HG03196 (cell line): ENCODE data around the gene KCTD15.

Source experiments
- ATAC-seq: cut with Tn5 transposase; IDR thresholded peaks from one replicate; pipeline ENCODE4 v1.9.1; 2021; ENCODE audit not compliant: unreplicated experiment

Gene KCTD15

DNA sequence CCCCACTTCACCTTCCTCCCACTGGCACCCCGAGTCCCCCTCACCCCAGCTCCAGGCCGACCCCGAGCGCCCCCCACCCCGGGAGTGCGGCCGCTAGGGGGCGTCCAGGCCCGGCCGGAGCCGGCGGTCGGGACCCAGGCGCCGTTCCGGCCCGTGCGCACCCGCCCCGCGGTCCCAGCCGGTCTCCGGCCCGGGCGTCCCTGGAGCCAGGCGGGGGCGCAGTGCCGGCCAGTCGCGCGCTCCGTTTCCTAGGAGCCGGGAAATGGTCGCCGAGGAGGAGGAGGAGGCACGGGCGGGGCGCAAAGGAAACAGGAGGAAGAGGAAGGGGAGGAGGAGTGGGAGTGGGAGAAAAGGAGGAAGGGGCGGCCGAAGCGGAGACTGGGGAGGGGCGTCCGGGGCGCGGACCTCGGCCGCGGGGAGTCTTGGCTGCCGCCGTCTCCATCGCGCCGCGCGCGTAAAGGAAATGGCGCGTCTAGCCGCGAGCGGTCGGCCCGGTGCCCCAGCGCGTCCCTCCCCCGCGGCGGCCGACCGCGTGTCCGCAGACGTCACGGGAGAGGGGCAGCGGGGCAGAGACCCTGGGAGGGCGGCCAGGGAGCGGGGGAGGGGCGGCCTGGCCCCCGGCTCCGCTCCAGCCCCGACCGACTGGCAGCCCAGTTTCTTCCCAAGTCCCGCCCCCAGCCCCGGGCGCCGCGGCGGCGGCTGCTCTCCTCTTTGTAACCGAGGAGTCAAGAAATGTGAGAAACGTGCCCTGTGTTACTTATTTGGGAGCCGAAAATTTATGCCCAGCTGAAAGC is 1.1 kb upstream of the KCTD15 start:
- ATAC-seq: no peak

DNA sequence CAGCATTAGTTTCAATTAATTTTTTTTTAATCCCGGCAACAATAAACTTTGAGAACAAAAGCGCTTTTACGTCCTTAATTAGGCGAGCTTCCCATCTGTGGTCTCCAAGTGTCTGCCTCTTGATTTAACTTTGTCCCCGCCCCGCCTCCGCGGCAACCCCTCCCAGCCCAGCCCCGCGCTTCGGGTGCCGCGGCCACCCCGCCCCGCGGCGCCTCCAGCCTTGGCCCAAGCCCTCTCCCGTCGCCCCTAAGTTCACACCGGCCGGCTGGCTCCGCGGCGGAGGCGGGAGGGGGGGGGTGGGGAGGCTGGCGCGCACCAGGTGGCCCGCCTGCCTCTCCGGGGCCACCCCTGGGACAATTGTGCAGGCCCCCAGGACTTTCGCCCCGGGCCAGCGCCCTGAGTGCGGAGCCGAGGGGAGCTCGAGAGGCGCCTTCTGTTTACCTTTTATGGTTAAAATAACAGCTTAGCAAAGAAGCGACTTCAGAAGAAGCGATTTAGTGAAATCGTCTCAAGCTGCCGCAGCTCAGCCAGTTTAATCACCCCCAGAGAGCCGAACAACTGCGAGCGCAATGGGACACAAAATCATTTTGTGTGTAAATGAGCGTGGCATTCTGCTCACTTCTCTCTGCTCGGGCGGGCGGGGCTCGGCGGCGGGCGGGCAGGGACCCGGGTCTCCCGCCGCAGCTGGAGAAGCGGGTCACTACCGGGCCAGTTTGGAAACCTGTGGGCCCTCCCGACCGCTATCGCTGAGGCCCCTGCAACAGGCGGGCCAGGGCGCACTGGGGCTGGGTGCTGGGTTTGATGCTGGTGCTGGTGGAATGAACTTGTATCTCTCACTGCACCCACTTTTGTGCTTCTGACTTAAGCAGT is 1.4 kb downstream of the KCTD15 start:
- ATAC-seq: no peak

DNA sequence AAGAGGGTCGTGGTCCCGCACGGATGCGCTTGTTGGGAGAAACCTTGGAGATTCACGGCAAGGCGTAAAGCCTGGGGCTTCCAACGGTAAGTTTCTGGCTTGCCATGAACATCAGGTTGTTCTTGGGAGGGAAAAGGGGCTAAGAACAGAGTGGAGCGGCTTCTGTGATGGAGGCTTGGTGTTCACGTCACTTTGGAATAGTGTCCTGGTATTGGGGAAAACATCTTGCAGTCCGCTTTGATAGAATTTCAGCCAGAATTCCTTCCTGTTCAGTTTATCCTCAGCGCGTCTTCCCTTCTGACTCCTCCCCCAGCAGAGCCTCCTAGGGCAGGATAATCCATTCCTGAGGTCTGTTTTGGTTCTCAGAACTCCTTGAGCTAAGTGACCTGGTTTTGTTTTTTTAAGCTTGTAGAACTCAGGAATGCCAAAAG is 2.0 kb downstream of the KCTD15 start:
- ATAC-seq: no peak

DNA sequence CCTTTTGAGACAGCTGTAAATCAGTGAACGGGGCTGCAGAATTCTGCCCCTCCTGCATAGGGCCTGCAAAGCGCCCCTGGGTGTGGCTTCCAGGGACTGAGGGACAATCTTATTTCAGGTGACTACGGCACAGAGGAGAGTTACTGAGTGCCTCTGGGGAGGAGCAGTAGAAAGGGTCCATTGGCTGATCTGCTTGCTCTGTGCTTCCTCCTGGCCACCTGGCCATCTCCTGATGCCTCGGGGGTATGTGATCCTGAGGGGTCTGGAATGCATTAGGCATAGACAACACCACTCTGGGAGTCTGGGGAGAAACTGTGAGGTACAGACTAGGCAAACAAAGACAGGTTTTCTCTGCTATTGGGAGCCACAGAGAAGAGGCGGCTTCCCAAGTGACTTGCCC is 2.8 kb downstream of the KCTD15 start:
- no peak for ATAC-seq

DNA sequence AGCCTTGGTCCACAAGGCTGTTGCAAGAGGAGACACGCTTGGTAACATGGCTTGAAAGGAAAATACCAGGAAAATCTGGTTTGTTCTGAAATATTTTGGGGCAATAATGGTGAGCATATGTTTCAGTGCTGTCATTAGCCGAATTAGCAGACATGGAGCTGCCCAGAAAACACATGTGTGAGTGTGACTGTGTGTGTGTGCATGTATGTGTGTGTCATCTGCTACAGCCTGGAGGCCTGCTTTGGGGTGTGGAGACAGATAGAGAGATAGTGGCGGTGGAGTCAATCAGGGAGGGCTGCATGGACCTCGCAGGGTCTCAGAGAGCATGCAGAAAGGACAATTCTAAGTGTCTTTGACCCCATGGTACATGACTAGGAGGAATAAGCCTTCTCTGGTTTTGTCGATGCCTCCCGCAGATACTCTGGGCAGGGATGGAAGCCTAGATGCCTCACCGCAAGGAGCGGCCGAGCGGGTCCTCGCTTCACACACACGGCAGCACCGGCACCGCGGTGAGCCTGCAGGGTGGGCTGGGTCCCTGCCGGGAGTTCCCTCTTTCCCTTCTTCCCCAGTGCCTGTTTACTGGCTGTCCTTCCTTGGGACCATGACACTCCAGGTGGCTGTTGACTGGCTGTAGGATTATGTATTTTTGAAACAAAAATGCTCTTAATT is 3.5 kb downstream of the KCTD15 start:
- no peak for ATAC-seq

DNA sequence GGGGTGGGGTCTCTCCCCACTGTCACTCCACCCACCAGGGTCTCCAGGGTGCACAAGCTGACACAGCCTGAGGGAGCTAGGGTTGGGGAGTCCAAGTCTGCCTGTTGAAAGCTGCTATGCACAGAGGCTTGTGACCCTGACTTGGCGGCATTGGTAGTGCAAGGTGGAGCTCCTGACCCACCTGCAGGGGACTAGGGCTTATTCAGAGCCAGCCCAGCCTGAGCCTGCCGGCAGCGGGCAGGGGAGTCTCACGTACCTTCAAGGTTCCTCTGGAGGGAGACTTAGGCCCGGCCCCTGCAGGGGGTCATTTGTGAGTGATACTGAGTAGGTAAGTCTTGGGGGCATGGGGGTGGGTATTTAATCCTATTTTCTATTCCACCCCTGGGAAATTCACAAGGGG is 4.7 kb downstream of the KCTD15 start:
- ATAC-seq: no peak

DNA sequence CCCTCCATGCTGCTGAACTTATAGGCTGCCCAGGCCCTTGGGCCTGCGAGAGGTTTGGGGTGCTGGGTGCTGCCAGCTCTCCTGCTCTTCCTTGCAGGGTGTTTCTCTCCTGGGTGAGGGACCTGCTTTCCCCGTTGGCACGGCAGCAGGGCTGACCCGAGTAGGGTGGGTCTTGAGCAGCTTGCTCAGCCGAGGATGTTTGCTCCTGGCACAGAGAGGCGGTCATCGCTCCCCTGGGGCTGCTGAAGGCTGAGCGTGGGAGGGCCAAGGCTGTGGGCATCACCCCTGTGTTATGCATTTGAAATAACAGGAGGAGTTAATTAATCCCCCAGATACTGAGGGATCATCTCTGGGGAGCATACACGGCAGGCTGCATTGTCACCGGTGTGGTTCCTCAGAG is 5.3 kb downstream of the KCTD15 start:
- no peak for ATAC-seq

DNA sequence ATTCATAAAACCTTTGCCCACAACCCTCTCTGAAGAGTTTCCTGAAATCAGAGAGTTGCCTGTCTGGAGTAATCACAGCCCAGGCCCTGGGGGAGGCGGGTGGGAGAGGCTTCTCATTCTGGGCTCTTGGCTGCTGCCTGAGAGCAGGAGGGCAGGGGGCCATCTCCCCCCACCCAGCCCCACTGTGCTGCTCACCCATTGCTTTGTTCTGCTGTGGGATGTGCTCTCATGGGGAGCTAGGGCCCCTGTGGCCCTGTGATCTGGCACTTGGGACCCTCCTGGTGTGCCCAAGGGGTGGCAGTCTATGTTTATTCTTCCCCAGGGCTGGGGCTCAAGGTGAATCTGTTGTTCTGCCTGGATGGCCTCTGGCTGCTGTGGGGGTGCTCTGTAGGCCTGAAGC is 6.1 kb downstream of the KCTD15 start:
- no peak for ATAC-seq

DNA sequence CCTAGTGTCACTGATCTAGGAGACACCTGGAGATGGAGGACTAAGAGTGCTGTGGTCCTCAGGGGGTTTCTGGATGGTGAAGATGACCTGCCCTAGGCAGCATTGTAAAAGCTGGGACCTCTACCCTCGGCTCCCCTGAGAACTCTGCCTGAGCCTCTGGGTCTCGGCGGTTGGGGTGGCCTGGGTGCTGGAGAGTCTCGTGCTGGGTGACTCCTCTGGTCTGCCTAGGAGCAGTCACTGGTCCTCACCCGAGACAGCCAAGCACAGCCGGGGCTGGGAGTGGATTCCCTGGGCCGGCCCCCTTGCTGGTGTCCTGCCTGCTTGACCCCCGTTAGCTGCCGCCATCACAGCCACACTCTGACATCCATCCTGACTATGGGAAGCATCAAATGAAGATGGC is 6.7 kb downstream of the KCTD15 start:
- no peak for ATAC-seq

DNA sequence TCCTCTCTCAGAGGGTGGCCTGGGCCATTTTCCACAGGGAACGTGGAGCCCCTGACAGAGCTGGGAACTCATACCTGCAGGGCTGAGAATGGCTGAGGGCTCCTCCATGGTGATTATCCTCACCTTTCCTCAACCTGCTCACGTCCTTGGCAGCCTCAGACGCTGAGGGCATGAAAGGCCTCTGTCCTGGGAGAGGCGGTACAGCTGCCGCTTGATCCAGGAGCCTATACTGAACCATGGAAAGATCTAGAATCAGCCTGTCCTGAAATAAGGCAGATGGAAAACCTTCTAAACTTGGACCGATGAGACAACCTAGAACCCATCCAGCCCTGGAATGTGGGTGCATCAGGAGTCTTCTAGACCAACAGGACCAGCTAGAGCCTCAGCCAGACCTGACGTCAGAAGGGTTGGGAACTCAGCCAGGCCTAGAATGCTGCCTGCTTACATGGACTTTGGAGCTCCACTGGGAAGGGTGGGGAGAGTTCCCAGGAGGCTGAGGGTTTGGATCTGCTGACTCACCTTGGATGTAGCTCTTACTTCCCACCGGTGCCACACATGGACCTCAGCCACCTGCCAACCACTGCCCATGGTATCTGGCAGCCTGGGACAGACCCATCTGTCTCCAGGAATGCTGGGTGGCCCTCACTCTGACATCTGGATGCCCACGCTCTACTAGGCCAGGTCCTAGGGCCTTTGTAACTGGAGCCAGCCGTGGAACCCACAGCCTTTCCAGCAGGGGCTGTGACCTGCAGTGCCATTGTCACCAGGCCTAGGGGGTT is 7.5 kb downstream of the KCTD15 start:
- ATAC-seq: no peak

DNA sequence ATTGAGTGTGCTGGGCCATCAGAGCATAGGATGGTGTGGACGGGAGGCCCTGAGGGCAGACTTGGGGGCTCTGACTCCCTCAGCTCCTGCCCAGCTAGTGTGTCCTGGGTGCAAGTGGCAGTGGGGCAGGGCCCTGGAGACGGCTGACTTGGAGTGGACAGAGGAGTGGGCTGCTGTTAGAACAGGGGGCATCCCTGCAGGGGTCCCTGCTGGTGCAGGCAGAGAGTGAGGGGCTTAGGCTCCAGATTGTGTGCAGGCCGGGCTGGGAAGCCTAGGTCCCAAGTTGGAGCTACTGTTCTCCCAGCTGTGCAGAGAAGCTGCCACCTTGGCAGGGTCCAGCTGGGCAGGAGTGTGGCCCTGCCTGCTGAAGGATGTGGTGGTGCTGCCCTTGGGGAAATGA is 8.6 kb downstream of the KCTD15 start:
- ATAC-seq: no peak

DNA sequence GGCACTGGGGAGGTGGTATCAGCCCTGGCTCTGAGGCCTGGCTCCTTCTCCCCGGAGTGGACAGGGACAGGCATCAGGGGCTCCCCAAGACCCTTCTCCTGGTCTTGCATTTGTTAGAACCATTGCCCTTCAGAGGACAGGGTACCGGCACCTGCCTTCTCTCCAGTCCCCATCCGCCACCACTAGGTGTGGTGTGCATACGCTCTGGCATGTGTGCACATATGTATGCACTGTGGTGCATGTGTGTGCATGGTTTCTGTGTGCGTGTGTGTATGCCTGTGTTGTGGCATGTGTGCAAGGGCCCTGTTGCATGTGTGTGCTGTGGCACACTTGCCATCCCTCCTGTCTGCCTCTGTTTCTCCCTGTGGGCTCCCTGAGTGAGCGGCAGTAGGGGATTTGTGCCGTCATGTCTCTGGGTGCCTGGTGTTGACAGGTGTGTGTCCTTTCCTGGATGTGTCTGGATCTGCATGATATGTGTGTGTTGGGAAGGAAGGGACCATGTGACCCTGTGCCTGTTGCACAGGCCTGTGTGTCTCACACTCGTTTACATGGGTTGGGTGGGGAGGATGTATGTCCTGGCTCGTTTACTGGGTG is 9.3 kb downstream of the KCTD15 start:
- no peak for ATAC-seq

DNA sequence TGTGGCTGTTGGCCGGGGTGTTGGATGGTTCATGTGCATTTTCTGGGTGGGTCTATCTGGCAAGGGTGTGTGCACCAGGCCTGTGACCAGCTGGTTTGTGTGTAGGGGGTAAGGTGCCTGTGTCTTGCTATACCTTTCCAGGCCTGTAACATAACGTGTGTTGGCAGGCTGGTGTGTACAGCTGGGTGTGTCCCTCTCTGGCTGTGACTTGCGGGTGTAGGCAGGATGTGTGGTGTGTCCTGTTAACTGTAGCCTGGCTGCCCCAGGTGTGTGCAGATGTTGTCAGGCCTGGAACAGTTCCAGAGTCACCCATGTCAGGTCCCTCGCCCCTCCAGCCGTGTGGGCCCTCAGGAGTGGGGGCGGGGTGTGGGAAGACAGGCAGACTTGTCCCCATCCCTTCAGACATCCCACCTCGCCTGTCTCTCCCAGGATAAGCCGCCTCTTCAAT is 9.8 kb downstream of the KCTD15 start:
- ATAC-seq: no peak

DNA sequence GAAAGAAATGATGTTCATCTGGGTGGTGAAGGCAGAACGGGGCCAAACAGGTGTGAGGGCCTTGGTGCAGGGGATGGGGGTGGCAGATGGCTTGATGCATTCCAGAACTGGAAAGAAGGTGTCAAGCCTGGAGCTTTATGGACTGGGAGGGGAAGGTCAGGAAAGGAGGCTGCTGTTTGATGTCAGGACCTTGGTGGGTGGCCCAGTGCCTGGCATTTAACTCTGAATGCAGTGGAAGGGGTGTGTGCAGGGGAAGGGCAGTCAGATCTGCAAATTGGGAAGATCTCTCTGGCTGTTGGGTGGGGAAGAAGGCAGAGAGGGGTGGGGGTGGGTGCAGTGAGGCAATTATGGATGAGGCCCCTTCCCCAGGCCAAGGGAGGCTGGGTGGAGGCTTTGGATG is 11.7 kb downstream of the KCTD15 start:
- no peak for ATAC-seq

DNA sequence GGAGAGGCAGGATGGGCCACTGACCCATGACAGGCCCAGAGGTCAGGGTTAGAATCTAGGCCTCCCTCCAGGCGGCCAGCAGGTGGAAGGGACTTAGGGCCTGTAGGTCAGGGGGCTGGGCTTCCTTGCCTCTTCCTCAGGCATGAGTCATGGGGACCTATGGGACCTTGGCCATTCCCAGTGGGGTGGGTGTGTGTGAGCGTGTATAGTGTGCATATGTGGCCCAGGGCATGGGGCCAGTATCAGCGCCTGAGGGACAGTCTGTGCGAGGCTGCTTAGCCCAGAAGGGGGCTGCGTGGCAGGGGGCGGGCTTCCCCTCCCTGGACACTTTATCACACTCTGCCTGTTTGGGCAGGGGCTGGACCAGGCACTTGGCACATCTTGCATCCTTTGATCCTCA is 13.3 kb downstream of the KCTD15 start:
- ATAC-seq: no peak

DNA sequence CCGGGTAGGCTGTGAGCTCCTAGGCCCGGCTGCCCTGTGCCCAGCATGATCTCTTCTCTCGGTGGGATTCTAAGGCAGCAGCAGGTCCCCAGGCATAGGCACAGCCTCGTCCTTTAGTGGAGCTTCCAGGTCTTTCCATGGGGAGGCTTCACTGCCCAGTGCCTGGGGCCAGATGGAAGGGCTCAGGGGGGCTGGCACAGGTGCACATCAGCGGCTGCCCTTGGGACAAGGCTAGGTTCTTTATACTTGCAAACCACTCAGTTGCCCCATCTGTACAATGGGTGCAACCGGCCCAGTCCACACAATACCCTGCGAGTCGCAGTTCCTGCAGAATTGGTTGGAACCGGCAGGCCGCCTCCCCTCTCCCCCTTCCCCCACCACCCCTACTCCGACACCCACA is 14.2 kb downstream of the KCTD15 start:
- ATAC-seq: no peak

DNA sequence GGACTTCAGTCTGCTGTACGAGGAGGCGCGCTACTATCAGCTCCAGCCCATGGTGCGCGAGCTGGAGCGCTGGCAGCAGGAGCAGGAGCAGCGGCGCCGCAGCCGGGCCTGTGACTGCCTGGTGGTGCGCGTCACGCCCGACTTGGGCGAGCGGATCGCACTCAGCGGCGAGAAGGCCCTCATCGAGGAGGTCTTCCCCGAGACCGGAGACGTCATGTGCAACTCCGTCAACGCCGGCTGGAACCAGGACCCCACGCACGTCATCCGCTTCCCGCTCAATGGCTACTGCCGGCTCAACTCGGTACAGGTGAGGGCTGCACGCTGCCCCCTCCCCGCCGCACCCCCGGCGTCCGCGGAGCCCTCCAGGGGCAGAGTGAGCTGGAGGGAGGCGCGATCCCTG is 14.6 kb downstream of the KCTD15 start:
- ATAC-seq: no peak

DNA sequence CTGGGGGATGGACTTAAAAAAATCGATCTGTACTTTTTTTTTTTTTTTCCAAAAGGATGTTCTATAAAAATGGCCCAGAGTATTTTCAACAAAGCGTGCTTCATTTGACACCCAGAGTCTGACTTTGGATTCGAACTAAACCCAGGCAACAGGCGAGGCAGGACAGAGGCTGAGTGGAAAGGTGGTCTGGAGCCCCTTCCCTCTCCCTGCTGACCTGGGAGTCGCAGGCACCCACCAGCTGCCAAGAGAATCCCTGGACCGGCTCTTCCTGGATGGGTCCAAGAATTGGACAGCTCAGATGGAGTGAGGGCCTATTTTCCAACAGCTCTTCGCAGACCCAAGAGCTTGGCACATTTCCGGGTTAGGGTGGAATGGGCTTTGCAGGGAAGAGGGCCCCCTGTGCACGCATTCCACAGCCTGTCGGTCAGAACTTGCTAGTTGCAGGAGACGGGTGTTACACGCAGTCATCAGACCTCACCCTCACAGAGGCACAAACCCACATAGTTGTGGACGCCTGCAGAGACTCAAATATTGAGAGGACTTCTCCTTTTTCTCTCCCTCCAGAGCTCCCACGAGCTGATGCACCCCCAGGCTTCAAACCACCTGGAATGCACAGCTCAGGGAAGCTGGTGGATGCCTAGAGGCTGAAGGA is 15.2 kb downstream of the KCTD15 start:
- ATAC-seq: no peak

DNA sequence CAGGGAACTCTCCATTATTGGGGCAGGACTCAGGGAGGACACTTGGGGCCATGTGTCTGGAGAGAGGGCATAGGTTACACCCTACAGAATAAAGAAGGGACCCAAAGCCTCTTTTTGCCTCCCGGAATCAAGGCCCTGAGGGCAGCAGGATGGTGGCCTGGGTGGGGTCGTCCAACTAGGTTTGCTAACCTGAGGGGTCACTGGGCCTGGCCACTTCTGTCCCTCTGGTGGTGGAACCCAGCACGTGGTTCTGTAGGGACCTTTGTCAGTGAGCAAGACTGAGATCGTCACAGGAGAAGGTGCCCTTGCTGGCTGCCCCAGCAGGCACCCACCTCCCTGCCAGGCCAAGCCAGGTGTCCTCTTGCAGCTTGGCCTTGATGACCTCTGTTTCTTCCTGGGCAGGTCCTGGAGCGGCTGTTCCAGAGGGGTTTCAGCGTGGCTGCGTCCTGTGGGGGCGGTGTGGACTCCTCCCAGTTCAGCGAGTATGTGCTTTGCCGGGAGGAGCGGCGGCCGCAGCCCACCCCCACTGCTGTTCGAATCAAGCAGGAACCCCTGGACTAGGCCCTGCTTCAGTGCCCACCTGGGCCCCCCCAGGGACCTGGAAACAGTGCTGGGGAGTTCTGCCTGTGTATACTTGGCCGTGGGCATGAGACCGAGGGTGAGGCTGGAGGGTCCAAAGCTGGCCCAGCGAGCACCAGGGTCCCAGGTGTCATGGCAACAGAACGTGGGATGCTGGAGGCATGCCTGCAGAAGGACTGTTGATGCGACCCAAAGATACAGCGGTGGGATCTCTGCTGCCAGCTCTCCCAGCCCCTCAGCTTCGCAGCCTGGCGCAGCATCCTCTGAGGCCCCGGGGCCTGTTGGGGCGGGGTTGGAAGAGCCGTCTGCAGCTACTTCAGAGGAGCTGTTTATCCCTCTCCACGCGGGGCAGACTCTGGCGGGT is 16.0 kb downstream of the KCTD15 start:
- ATAC-seq: no peak
